ENCODE data around the gene UST. TPM values are rescaled to one million over a fixed set of nuclear protein-coding genes. Genes with fewer than 3 reads are reported as not detected.

Gene UST
- total and polyA plus RNA-seq, 2 experiments from 2014 or later: 2.9 to 4.0 TPM

DNA sequence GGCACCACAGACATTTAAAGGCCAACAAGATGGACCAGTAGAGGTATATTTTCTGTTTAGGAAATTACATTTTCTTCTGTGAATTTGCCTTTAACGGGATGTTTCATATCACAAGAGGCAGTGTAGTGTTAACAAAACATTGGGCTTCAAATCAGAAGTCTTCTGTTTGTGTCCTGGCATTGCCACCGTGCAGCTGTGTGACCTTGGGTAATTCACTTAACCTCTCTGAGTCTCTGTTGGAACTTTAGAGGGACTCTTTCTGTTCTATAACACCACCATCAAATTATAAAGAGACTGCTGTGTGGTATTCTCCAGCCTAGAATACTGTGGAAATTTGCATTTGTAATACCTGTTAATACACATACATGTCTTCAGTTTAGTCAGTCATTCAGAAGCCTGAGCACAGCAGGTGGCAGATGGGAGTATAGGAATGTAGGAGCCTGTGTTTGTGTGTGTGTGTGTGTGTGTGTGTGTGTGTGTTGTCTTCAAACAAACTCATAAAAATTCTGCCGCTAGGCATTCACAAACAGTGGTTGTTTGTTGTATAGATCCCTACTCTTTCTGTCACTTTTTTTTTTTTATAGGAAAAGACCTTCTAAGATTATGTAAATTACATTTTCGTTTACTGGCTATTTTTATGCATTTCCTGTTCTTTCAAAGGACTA, 22.6 kb downstream of the UST start:
- Histone ChIP-seq H3K36me3 (no peaks in the 10 kb centered on the region), H3K27ac (no peak overlapping the region), H3K4me3 (no peak overlapping the region), H3K9me3 (ENCODE audit: low read depth) (no peaks in the 10 kb centered on the region), H3K4me1 (ENCODE audit: low read depth) (no peaks in the 10 kb centered on the region), H3K27me3 (no peaks in the 10 kb centered on the region)
- TF ChIP-seq CTCF (IDR thresholded peaks at IDR 0.05; ENCODE audit: low read depth, low read length): no peak
- DNase-seq (ENCODE audit: low read depth in 1 of 2, low spot score in 1 of 2): no peak

DNA sequence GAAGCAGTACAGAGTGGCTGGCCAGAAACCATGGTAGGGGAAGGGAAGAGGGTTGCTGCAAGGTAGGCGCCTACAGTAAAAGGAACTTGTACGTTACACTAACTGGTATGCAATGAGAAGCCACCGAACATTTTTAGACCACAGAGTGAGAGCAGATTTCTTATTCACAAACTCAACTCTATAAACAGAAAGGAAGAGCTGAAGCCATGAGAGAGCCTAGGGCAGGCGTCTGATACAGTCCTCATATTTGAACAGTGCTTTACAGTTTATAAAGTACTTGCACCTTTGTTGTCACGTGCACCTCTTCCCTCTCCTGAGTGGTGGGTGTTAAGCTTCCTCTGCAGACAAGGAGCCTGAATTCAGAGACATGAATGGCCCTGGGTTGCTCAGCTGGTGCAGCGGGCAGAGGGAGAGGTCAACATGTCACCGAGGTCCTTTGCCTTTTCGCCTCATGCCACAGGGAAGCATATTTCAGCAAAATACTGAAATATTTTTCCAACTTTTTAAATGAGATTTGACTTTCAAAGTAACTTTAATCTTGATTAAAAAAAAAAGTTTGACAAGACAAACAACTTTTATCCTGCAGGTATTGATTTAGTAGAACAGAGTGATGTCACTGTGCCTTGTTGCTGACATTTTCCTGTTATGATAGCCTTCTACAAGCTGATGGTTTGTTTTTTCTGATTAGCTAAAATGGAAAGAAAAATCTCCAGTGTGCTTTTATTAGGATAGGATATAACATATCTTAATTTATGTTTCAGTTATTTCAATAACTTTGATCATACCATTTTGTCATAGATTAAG, 23.8 kb downstream of the UST start:
- no peak for DNase-seq (ENCODE audit: low read depth in 1 of 2, low spot score in 1 of 2)
- no peak overlapping the region for H3K27ac ChIP-seq
- H3K9me3 ChIP-seq (ENCODE audit: low read depth): no peaks in the 10 kb centered on the region
- no peaks in the 10 kb centered on the region for H3K4me1 ChIP-seq (ENCODE audit: low read depth)
- H3K27me3 ChIP-seq: no peaks in the 10 kb centered on the region
- no peaks in the 10 kb centered on the region for H3K36me3 ChIP-seq
- no peak overlapping the region for H3K4me3 ChIP-seq
- no peak for TF ChIP-seq CTCF (IDR thresholded peaks at IDR 0.05; ENCODE audit: low read depth, low read length)

DNA sequence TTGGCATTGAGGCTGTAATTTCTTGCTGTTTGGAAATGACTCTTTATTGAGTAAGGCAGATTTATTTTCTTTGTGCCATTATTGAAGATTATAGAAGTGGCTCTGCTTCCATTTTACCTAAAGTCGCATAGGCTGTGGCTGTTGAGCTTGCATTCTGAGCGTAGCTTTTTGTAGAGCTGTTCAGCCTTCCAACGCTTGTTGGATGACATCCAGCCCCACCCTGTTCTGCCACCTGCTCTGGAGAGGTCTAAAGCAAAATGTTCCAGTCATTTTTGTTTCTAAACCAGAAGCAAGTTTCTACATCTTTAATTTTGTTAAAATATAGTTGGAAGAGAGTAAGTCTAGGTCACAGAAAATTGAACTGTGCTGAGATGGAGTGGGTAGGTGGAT, 24.4 kb downstream of the UST start:
- no peak overlapping the region for H3K4me3 ChIP-seq
- H3K27me3 ChIP-seq: no peaks in the 10 kb centered on the region
- no peaks in the 10 kb centered on the region for H3K36me3 ChIP-seq
- no peak for TF ChIP-seq CTCF (IDR thresholded peaks at IDR 0.05; ENCODE audit: low read depth, low read length)
- DNase-seq (ENCODE audit: low read depth in 1 of 2, low spot score in 1 of 2): no peak
- no peak overlapping the region for H3K27ac ChIP-seq
- no peaks in the 10 kb centered on the region for H3K9me3 ChIP-seq (ENCODE audit: low read depth)
- no peaks in the 10 kb centered on the region for H3K4me1 ChIP-seq (ENCODE audit: low read depth)

DNA sequence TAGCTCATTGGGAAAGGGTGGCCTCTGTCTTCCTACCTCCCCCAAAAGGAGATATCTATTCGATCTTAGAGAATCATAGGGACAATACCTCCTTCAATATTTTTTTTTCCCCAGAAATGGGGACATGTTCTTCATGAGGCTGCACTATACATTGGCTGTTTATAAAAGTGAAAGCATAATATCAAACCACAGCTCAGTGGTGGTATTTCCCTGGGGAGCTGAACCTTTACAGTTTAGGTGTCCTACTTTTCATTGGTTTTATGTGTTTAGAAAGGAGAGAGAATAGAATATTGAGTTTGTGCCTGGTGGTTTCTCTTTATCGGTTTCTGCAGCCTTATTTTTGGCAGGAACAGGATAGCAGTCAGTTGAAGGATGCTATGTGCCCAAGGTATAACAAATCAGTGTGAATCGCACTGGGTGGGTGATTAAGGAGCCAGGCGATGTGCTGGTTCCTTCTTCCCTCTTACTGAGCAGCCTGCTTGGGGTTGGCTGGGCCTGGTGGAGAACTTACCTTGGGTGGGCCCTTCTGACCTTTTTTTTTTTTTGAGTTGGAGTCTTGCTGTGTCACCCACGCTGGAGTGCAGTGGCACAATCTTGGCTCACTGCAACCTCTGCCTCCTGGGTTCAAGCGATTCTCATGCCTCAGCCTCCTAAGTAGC, 25.2 kb downstream of the UST start:
- no peaks in the 10 kb centered on the region for H3K9me3 ChIP-seq (ENCODE audit: low read depth)
- no peak overlapping the region for H3K4me3 ChIP-seq
- TF ChIP-seq CTCF (IDR thresholded peaks at IDR 0.05; ENCODE audit: low read depth, low read length): no peak
- H3K4me1 ChIP-seq (ENCODE audit: low read depth): peaks cover 5% of the 10 kb centered on the region
- H3K27me3 ChIP-seq: no peaks in the 10 kb centered on the region
- DNase-seq (ENCODE audit: low read depth in 1 of 2, low spot score in 1 of 2): no peak
- no peak overlapping the region for H3K27ac ChIP-seq
- H3K36me3 ChIP-seq: no peaks in the 10 kb centered on the region

DNA sequence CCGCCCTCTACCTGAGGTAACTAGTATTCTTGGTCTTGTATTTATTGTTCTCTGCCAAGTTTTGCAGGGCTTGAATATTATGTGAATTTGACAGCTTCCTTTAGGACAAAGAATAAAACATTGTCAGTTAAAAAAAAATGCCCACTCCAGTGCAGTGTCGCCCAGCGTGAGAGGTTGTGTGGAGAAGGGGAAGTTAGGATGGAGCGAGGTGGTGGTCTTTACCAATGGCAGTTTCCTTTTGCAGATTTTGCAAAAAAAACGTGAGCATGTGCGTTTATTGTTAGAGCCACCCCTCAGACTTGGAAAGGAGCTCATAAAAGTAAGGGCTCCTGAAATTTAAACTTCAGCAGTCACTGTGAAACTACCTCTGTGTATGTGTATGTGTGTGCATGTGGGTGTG, 28.3 kb downstream of the UST start:
- Histone ChIP-seq H3K4me1 (ENCODE audit: low read depth) (peaks cover 6% of the 10 kb centered on the region), H3K27me3 (no peaks in the 10 kb centered on the region), H3K9me3 (ENCODE audit: low read depth) (no peaks in the 10 kb centered on the region), H3K27ac (no peak overlapping the region), H3K4me3 (no peak overlapping the region), H3K36me3 (no peaks in the 10 kb centered on the region)
- TF ChIP-seq CTCF (IDR thresholded peaks at IDR 0.05; ENCODE audit: low read depth, low read length): no peak
- no peak for DNase-seq (ENCODE audit: low read depth in 1 of 2, low spot score in 1 of 2)

Data from cardiac muscle cell (in vitro differentiated cells and primary cell).